OCI-LY1 (cell line): ENCODE data around the gene TGFBR2.

Experiments
- H2AFZ ChIP-seq: fragments of 200-600 bp; sonication (generic), shearing (Covaris generic); 2 replicates; pipeline ENCODE4 v1.6.0; 2014; ENCODE audit warnings: antibody characterized with exemption, mild to moderate bottlenecking, low read length
- H3F3A ChIP-seq: fragments of 200-600 bp; sonication (generic), shearing (Covaris generic); 2 replicates; pipeline ENCODE4 v1.6.0; 2014; ENCODE audit warnings: mild to moderate bottlenecking, antibody characterized with exemption, low read length, moderate library complexity; ENCODE audit not compliant: insufficient read depth
- H3K27ac ChIP-seq: fragments of 200-600 bp; sonication (generic); 2 replicates; pipeline ENCODE4 v1.5.1; 2014; ENCODE audit warnings: low read length, mixed run types, mild to moderate bottlenecking, low read depth; ENCODE audit not compliant: poor library complexity, severe bottlenecking
- H3K27me3 ChIP-seq: fragments of 200-600 bp; sonication (generic); 2 replicates; pipeline ENCODE4 v1.6.0; 2014; ENCODE audit warnings: antibody characterized with exemption, mild to moderate bottlenecking, low read length, moderate library complexity; ENCODE audit not compliant: insufficient read depth
- H3K36me3 ChIP-seq: fragments of 200-600 bp; sonication (generic); 2 replicates; pipeline ENCODE4 v1.6.1; 2014; ENCODE audit warnings: mild to moderate bottlenecking, antibody characterized with exemption, low read length, moderate library complexity, mixed read lengths; ENCODE audit not compliant: insufficient read depth
- H3K4me1 ChIP-seq: fragments of 200-600 bp; sonication (generic); 2 replicates; pipeline ENCODE4 v1.5.1; 2014; ENCODE audit warnings: mild to moderate bottlenecking, low read length, moderate library complexity; ENCODE audit not compliant: insufficient read depth, severe bottlenecking
- H3K4me2 ChIP-seq: fragments of 200-600 bp; sonication (generic), shearing (Covaris generic); 2 replicates; pipeline ENCODE4 v1.6.1; 2014; ENCODE audit warnings: low read length
- H3K4me3 ChIP-seq: fragments of 200-600 bp; sonication (generic); 2 replicates; pipeline ENCODE4 v1.5.1; 2014; ENCODE audit warnings: low read length, low read depth, mild to moderate bottlenecking, mixed read lengths; ENCODE audit not compliant: poor library complexity, severe bottlenecking
- H3K79me2 ChIP-seq: fragments of 200-600 bp; shearing (Covaris generic); 2 replicates; pipeline ENCODE4 v1.6.1; 2016; ENCODE audit warnings: mixed run types, low read length, mixed read lengths; ENCODE audit not compliant: insufficient read depth
- H3K9ac ChIP-seq: fragments of 200-600 bp; sonication (generic), shearing (Covaris generic); 2 replicates; pipeline ENCODE4 v1.6.1; 2014; ENCODE audit warnings: mild to moderate bottlenecking, low read length, mixed read lengths
- H3K9me2 ChIP-seq: fragments of 200-600 bp; sonication (generic), shearing (Covaris generic); 2 replicates; pipeline ENCODE4 v1.6.1; 2014; ENCODE audit warnings: low read depth, mild to moderate bottlenecking, low read length, mixed read lengths
- H3K9me3 ChIP-seq: fragments of 200-600 bp; shearing (Covaris generic); 2 replicates; pipeline ENCODE4 v1.6.1; 2014; ENCODE audit warnings: low read length, mixed read lengths
- H4K20me1 ChIP-seq: fragments of 200-600 bp; sonication (generic), shearing (Covaris generic); 2 replicates; pipeline ENCODE4 v1.6.0; 2016; ENCODE audit warnings: mild to moderate bottlenecking, low read length; ENCODE audit not compliant: insufficient read depth
- CTCF ChIP-seq: fragments of 200-600 bp; sonication (generic), shearing (Covaris generic); IDR thresholded peaks from 2 replicates; pipeline ENCODE4 v1.5.1; 2017; ENCODE audit warnings: mild to moderate bottlenecking, antibody characterized with exemption, low read length, moderate library complexity, mixed read lengths
- EZH2 ChIP-seq: fragments of 200-600 bp; sonication (generic), shearing (Covaris generic); IDR thresholded peaks from 2 replicates; pipeline ENCODE4 v1.8.0; 2017; ENCODE audit warnings: borderline replicate concordance, mixed run types, mild to moderate bottlenecking, antibody characterized with exemption, low read length, moderate library complexity, mixed read lengths

TGFBR2 gene

DNA sequence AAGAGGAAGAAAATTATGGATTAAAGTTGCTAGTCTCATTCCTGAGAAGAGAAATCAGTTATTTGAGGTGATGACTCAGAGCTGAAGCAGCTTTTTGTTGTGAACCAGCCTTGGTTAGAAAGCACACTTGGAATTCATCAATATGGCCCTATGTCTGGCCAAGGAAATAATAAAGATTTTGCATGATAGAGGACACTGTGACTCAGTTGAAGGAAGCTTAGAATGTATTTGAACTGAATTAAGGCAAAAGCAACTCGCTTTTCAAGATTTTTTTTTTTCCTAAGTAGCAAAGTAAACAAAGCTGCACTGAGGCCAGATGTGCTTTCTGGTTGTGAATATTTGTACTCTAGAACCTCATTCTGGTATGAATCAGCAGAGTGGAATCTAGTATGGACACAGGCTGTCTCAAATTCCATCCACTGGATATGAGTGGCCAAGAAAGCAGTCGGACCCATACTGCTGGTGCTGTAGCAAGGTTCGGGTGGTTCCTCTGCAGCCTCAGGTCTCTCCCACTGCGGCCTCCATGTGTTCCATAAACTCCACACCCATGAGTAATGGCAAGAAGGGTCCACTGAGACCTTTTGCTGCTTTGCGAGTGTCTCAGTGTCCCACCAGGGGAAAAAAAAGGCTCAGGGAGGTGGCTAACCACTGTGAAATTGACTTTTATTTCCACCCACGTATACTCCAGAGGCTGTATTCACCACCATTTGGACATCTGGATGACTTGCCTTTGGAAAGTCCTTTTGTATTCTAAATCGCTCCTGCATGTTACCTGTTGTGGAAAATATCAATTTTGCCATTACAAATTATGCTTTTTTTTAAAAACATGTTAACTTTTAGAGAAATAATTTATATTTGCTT is 53.1 kb downstream of the TGFBR2 start:
- Histone ChIP-seq H4K20me1 (no peaks in the 10 kb centered on the region), H3K79me2 (no peaks in the 10 kb centered on the region), H2AFZ (no peak overlapping the region), H3K27me3 (no peaks in the 10 kb centered on the region), H3K4me1 (peaks cover 54% of the 10 kb centered on the region), H3K36me3 (peaks cover 69% of the 10 kb centered on the region), H3K9me2 (no peaks in the 10 kb centered on the region), H3K9me3 (no peaks in the 10 kb centered on the region), H3K27ac (peak overlapping the region; percentile 88), H3K4me2 (peak overlapping the region; percentile 51; the same call in 1 of the 2 replicates), H3F3A (no peaks in the 10 kb centered on the region), H3K9ac (no peak overlapping the region; the same call in 1 of the 2 replicates), H3K4me3 (no peak overlapping the region)
- no peak for TF ChIP-seq CTCF
- TF ChIP-seq EZH2, result no peak

- no peaks in the 10 kb centered on the region for H3F3A ChIP-seq
- TF ChIP-seq CTCF, result no peak
- no peak for TF ChIP-seq EZH2
- no peaks in the 10 kb centered on the region for H3K79me2 ChIP-seq
- H3K4me1 ChIP-seq, result peaks cover 53% of the 10 kb centered on the region
- H4K20me1 ChIP-seq, result no peaks in the 10 kb centered on the region
- H3K27me3 ChIP-seq, result no peaks in the 10 kb centered on the region
- H2AFZ ChIP-seq, result no peak overlapping the region
- no peak overlapping the region for H3K4me3 ChIP-seq
- no peak overlapping the region for H3K4me2 ChIP-seq
- no peak overlapping the region for H3K27ac ChIP-seq
- H3K9ac ChIP-seq, result no peak overlapping the region
- H3K9me2 ChIP-seq, result no peaks in the 10 kb centered on the region
- peaks cover 64% of the 10 kb centered on the region for H3K36me3 ChIP-seq
- H3K9me3 ChIP-seq, result no peaks in the 10 kb centered on the region
Observed at GRCh38 chr3:30660136-30660535, 53.7 kb downstream of the TGFBR2 start.

DNA sequence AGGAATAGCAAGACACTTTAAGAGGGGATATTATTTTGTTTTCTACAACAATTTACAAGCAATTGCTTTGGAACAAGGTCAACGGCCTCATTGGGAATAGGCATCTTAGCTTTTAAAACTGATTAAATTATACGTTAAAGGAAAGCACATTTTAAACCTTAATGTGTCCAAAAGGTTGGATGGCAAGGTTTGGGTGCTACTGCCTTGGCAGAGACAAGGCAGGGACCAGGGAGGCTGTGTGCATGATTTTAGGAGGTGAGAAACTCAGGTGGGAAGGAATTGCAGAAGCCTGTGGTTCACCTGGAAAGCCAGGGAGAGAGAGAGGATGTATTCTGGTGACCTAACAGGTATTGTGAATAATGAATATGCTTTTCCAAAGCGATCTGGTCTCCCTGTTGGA is 54.3 kb downstream of the TGFBR2 start:
- H3K4me2 ChIP-seq, result no peak overlapping the region
- H3K9me2 ChIP-seq, result no peaks in the 10 kb centered on the region
- H3K4me3 ChIP-seq, result no peak overlapping the region
- no peaks in the 10 kb centered on the region for H4K20me1 ChIP-seq
- H2AFZ ChIP-seq, result no peak overlapping the region
- H3F3A ChIP-seq, result no peaks in the 10 kb centered on the region
- H3K79me2 ChIP-seq, result no peaks in the 10 kb centered on the region
- peaks cover 64% of the 10 kb centered on the region for H3K36me3 ChIP-seq
- no peaks in the 10 kb centered on the region for H3K27me3 ChIP-seq
- peaks cover 48% of the 10 kb centered on the region for H3K4me1 ChIP-seq
- no peak overlapping the region for H3K9ac ChIP-seq
- no peak for TF ChIP-seq CTCF
- no peak for TF ChIP-seq EZH2
- H3K9me3 ChIP-seq, result no peaks in the 10 kb centered on the region
- H3K27ac ChIP-seq, result no peak overlapping the region
